ENCODE data around the gene PTPN6. TPM values are rescaled to one million over a fixed set of nuclear protein-coding genes. Genes with fewer than 3 reads are reported as not detected.
"Not testable (repeated sequence)": the region's sequence is repeated elsewhere in the genome, so short reads cannot be mapped to it uniquely, and the experiment has no call there.

Gene PTPN6
- total and polyA plus RNA-seq, 2 donors from 2014 or later, result 38.0 to 70.8 TPM

DNA sequence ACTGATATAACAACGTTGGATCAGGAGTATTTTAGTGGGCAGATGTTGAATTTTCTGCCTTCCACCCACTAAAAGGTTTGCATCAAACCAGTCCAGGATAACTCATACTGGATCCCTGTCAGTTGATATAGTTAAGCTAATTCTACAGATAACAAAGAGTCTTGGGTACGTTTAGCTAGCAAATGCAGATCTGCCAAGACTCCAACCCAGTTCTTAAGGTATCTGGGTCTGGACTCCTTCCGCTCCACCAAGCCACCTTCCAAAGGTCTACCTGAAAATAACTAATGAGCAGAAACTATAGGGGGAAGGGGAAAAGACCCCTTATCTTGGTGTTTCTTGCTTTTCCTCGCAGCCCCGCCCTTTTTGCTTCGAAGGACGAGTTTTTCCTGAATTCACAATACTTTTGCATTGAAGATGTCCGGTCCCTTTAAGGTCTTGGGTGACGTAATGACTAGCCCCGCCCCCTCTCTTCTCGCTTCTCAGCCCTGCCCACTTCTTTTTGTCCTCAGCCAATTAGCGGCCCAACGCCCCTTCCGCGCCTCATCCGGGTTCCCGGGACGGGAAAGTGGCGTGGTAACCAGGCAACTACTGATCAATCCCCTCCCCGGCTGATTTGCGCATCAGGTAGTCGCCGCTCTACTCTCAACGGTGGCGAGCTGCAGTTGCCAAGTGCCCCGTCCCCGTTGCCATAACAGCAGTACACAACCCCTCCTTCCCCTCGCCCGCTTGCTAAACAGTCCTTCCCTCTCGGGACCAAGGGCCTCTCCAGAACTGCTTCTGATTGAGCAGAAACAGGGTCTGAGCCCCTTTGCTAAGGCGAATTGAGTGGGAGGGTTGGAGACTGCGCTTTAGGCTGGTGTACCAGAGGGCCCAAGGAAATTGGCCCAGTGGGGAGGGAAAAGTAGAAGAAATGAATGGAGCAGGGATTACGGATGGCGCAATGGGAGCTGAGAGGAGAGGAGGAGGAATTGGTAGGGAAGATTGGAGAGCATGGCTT, 46.6 kb upstream of the PTPN6 start, which contains the start of gene LRRC23:
LRRC23 (plus strand) TSS at position 543 of the 997 bp plus-strand sequence. CDS start 812 bp downstream, outside the sequence.
- H3K27me3 ChIP-seq (ENCODE audit: control insufficient read depth, insufficient read depth, low read length), result no peaks in the 10 kb centered on the region
- peak within 1 kb of the TSS; percentile 66 to 77 for H3K27ac ChIP-seq (ENCODE audit: low read depth in 2 of 2, low read length in 2 of 2)
- H3K36me3 ChIP-seq (ENCODE audit: control insufficient read depth in 2 of 3, insufficient read depth in 3 of 3, low read length in 3 of 3), result peaks cover 0 to 4% (median 0%) of the 10 kb centered on the region in 3 donors
- peak within 1 kb of the TSS; percentile 89 to 96 (median 92) for H3K4me3 ChIP-seq (ENCODE audit: low read length in 3 of 3)
- peak; percentile 81 for FAIRE-seq
- peak; percentile 97 to 99 (median 98) for DNase-seq
- intact Hi-C loops (cut with DNase I), result no loop called here
- peak within 1 kb of the TSS; percentile 88 to 94 (median 92) for H3K9ac ChIP-seq (ENCODE audit: low read length in 3 of 3)
- no peaks in the 10 kb centered on the region for H3K9me3 ChIP-seq (ENCODE audit: control insufficient read depth in 2 of 3, insufficient read depth in 1 of 3, low read length in 3 of 3)
- peaks cover 0 to 11% (median 3%) of the 10 kb centered on the region in 3 donors for H3K4me1 ChIP-seq (ENCODE audit: control insufficient read depth in 2 of 3, insufficient read depth in 2 of 3, low read depth in 1 of 3, low read length in 3 of 3)
- TF ChIP-seq, protein P1, sequence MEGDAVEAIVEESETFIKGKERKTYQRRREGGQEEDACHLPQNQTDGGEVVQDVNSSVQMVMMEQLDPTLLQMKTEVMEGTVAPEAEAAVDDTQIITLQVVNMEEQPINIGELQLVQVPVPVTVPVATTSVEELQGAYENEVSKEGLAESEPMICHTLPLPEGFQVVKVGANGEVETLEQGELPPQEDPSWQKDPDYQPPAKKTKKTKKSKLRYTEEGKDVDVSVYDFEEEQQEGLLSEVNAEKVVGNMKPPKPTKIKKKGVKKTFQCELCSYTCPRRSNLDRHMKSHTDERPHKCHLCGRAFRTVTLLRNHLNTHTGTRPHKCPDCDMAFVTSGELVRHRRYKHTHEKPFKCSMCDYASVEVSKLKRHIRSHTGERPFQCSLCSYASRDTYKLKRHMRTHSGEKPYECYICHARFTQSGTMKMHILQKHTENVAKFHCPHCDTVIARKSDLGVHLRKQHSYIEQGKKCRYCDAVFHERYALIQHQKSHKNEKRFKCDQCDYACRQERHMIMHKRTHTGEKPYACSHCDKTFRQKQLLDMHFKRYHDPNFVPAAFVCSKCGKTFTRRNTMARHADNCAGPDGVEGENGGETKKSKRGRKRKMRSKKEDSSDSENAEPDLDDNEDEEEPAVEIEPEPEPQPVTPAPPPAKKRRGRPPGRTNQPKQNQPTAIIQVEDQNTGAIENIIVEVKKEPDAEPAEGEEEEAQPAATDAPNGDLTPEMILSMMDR (IDR thresholded peaks at IDR 0.05; ENCODE audit: borderline replicate concordance, extremely low read depth, insufficient read depth), result peak; percentile 6

DNA sequence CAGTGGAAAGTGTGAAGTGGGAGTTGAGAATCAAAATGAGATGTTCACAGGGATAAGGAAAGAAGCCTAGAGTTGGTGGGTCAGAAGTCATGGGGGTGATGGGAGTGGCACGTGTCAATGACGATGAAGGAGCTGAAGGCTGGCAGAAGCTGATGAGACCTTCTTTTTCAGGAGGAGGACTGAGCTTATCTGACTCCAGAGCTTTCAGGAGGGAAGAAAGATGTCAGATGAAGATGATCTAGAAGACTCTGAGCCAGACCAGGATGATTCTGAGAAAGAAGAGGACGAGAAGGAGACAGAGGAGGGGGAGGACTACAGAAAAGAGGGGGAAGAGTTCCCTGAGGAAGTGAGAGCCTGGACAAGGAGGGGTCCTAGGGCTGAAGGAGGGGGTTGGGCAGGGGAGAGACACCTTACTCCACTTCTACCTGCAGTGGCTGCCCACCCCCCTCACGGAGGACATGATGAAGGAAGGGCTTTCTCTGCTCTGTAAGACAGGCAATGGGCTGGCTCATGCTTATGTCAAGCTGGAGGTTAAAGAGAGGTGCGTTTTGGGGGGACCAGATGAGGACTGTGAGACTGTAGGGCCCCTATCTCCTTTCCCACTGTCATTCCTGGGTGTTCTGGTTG, 45.6 kb upstream of the PTPN6 start:
- no peaks in the 10 kb centered on the region for H3K9me3 ChIP-seq (ENCODE audit: control insufficient read depth in 2 of 3, insufficient read depth in 1 of 3, low read length in 3 of 3)
- peak in 1 of 5 donors; percentile 32 for DNase-seq
- TF ChIP-seq, protein P1 (IDR thresholded peaks at IDR 0.05; ENCODE audit: borderline replicate concordance, extremely low read depth, insufficient read depth), result no peak
- peaks cover 0 to 4% (median 0%) of the 10 kb centered on the region in 3 donors for H3K36me3 ChIP-seq (ENCODE audit: control insufficient read depth in 2 of 3, insufficient read depth in 3 of 3, low read length in 3 of 3)
- H3K9ac ChIP-seq (ENCODE audit: low read length in 3 of 3), result peak overlapping the region in 2 of 3 donors; percentile 92 to 94
- intact Hi-C loops (cut with DNase I), result no loop called here
- no peak for FAIRE-seq
- no peak overlapping the region for H3K27ac ChIP-seq (ENCODE audit: low read depth in 2 of 2, low read length in 2 of 2)
- H3K27me3 ChIP-seq (ENCODE audit: control insufficient read depth, insufficient read depth, low read length), result no peaks in the 10 kb centered on the region
- peaks cover 0 to 11% (median 3%) of the 10 kb centered on the region in 3 donors for H3K4me1 ChIP-seq (ENCODE audit: control insufficient read depth in 2 of 3, insufficient read depth in 2 of 3, low read depth in 1 of 3, low read length in 3 of 3)
- H3K4me3 ChIP-seq (ENCODE audit: low read length in 3 of 3), result peak overlapping the region in 2 of 3 donors; percentile 89 to 96

DNA sequence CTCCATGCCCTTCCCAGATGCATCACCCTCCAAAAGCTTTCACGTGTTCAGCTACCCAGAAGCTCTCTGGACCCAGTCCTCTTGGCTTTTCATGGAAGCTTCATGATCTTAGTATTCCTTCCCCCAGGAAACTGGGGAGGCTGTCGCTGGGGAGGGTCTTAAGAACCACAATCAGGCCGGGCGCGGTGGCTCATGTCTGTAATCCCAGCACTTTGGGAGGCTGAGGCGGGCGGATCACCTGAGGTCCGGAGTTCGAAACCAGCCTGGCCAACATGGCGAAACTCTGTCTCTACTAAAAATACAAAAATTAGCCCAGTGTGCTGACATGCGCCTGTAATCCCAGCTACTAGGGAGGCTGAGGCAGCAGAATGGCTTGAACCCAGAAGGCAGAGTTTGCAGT, 43.0 kb upstream of the PTPN6 start:
- DNase-seq; H3K27me3 ChIP-seq (ENCODE audit: control insufficient read depth, insufficient read depth, low read length); intact Hi-C loops (cut with DNase I): not testable (repeated sequence)

More for the DNA sequence above, 43.0 kb upstream of the PTPN6 start:
- H3K36me3 ChIP-seq (ENCODE audit: control insufficient read depth in 2 of 3, insufficient read depth in 3 of 3, low read length in 3 of 3); H3K9ac ChIP-seq (ENCODE audit: low read length in 3 of 3); H3K9me3 ChIP-seq (ENCODE audit: control insufficient read depth in 2 of 3, insufficient read depth in 1 of 3, low read length in 3 of 3); H3K27ac ChIP-seq (ENCODE audit: low read depth in 2 of 2, low read length in 2 of 2); H3K4me3 ChIP-seq (ENCODE audit: low read length in 3 of 3); FAIRE-seq: not testable (repeated sequence)
- peaks cover 0 to 11% (median 3%) of the 10 kb centered on the region in 3 donors for H3K4me1 ChIP-seq (ENCODE audit: control insufficient read depth in 2 of 3, insufficient read depth in 2 of 3, low read depth in 1 of 3, low read length in 3 of 3)

All from kidney (tissue), 14 donors.